GM21723 (cell line): Measurements from ENCODE around the gene RABGEF1.
"Not testable (repeated sequence)": the region's sequence is repeated elsewhere in the genome, so short reads cannot be mapped to it uniquely, and the experiment has no call there.

Source experiments
- ATAC-seq: cut with Tn5 transposase; IDR thresholded peaks from one replicate; pipeline ENCODE4 v1.9.1; 2021; ENCODE audit warnings: mild to moderate bottlenecking, moderate library complexity; ENCODE audit not compliant: unreplicated experiment

The RABGEF1 gene

DNA sequence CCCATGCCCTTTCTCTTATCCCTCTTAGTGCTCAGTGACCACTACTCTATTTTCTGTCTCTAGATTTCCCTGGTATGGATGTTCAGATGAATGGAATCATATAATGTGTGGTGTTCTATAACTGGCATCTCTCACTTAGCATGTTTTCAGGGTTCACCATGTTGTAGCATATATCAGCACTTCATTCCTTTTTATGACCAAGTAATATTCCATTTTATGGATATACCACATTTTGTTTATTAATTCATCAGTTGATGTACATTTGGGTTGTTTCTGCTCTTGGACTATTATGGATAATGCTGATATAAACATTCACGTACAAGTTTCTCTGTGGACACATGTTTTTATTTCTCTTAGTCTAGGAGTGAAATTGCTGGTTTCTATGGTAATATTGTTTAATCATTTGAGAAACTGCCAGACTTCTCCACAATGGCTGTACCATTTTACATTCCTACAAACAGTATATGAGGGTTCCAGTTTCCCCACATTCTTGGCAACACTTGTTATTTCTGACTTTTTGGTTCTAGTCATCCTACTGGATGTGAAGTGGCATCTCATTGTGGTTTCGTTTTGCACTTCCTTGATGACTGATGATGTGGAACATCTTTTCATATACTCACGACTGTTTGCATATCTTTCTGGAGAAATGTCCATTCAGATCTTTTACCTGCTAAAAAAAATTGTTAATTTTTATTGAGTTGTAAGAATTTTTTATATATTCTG is 23.3 kb downstream of the RABGEF1 start:
- ATAC-seq = not testable (repeated sequence)

- ATAC-seq = not testable (repeated sequence)
Measured at GRCh38 chr7:66764905-66765304, 24.4 kb downstream of the RABGEF1 start.

DNA sequence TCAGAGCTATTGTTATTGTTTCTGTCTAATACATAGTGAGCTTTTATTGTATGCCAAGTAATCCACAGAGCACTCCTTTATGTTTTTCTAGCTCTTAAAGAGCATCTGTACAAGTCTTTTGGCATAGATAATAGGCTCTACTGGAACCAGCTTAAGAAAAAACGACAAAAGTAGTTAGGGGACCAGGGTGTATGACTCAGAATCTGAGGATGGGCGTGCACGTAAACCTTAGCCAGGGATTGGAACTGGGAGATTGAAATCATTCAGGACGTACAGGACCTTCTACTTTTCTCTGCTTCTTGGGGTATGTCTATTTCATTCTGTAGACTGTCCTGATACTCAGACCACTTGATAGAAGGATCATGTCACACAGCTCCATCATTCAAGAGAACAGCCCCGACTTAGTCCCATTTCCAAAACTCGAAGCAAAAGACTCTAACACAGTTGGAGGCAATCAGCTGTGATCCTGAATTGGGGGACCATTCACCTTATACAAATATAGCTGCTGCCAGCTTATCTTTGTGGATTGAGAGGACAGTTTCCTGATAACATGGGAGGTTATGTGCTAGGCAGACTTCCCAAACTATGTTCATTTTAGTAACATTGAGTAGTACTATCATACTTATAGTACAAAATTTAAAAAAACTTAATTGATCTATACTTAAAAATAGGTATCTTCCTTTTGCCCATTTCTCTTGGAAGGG is 24.9 kb downstream of the RABGEF1 start:
- ATAC-seq = not testable (repeated sequence)

GRCh38 chr7:66766041-66766440 is 25.5 kb downstream of the RABGEF1 start:
- ATAC-seq = no peak

- ATAC-seq = not testable (repeated sequence)
Measured at GRCh38 chr7:66767486-66767885, 27.0 kb downstream of the RABGEF1 start.

GRCh38 chr7:66768865-66769832 is 28.6 kb downstream of the RABGEF1 start:
- peak; percentile 36 for ATAC-seq

DNA sequence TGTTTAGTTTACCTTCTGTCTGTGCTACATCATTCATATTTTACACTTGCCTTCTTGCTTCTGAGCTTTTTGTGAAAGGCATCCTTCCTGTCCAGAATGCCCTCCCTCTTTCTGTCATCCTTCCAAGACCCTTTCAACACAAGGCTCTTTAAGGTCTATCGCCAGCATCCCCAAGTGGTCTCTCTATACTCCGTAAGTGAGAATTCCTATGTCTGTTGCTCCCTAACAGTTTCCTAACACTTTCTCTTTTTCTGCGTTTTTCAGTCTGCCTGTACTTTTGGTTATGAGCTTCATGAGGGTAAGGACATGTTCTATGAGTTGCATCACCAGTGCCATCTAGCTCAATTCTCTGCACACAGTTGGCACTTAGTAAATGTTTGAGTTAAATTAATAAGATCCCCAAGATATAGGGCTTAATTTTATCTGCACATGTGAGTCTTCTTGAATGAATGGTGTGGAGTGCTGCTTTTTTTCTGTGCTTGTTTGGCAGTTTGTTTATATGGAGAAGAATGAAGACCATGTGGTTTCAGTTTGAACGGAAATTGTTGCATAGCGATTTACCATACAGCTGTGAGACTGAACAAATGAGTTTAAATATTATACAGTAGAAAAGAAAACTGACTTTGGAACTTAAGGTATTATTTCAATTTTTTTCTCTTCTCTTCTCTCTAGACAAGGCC is 29.4 kb downstream of the RABGEF1 start:
- no peak for ATAC-seq

DNA sequence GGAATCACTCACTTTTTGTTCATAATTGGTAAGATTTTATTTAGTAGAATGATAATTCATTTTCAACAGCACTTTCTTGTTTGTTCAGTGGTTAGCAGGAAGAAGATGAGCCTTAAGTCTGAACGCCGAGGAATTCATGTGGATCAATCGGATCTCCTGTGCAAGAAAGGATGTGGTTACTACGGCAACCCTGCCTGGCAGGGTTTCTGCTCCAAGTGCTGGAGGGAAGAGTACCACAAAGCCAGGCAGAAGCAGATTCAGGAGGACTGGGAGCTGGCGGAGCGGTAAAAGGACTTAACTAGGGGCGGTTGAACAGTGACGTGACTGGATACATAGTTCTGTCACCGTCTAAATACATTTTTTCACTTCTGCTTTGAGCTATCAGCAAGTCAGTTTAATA is 31.3 kb downstream of the RABGEF1 start:
- no peak for ATAC-seq

GRCh38 chr7:66773744-66774143 is 33.2 kb downstream of the RABGEF1 start:
- not testable (repeated sequence) for ATAC-seq

GRCh38 chr7:66776383-66776782 is 35.9 kb downstream of the RABGEF1 start:
- not testable (repeated sequence) for ATAC-seq

GRCh38 chr7:66776800-66777442 is 36.4 kb downstream of the RABGEF1 start:
- no peak for ATAC-seq

- no peak for ATAC-seq
Measured at GRCh38 chr7:66778201-66778600, 37.7 kb downstream of the RABGEF1 start.

DNA sequence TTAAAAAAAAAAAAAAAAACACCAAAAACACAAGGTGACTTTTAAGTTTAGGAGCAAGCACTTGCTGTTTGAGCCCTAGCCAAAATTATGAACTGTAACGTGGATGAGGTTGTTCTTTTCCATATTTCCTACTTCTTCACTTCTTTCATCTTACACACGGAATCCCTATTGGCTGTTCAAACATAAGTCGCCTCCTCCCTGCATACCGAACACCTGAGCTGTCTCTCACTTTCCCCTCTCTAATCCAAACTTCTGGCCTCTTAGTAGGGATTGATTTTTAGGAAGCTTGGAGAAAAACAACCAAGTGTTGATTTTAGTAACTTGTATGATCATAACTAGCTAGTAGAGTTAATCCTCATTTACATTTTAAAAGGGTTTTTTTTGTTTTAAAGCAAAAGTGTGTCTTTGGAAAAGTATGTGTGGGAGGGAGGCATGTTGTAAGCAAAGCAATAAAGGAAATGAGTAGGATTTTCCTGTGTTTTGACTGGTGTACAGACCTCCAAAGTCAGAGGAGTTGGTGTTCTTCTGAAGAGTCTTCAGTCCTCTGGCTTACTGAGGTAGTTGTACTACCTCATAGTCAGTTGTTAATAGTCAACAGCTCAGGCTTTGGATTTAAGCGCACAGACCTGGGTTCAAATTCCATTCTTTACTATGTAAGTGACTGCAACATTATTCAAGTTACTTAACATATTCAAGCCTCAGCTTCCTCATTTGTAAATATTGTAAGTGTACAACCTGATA is 39.3 kb downstream of the RABGEF1 start:
- no peak for ATAC-seq

DNA sequence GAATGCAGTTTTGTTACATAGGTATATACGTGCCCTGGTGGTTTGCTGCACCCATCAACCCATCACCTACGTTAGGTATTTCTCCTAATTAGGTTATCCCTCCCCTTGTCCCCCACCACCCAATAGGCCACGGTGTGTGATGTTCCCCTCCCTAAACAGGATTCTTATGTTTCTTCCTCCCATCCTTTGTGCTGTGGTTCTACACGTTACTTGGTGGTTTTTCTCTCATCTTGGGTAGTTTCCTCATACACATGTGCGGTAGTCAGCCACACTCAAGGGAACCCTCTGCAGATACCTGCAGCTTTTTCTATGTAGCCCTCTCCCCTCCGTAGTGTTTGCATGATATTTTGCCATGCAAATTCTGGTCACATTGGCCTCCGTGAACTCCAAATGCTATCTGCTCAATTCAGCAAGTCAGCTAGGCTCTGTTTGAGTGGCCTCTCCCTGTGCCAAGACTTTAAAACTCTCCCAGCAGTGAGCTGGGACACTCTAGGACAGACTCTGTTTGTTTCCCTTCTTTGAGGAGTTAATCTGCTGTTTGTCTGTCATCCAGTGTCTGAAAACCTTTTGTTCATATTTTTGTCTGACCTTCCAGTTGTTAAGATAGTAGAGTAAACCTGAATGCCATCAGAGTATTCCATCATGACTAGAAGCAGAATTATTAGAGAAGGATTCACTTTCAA is 41.0 kb downstream of the RABGEF1 start:
- no peak for ATAC-seq

DNA sequence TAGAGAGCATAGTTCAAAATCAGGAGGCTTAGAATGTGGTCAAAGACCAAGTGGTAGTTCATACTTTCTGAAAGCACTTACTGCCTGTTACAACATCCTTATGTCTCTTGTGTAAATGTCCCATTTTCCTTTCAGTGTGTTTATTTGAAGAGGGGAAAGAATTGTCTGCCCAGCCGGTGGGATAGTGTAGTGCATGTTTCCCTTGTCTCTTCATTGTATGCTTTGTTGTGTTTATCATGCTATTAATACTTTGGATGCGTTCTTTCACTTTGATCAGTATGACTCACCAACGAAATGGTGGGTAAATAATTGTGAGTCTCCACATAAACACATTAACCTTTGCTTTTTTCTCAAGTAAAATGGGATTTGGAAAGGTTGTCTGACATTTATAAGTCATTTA is 42.3 kb downstream of the RABGEF1 start:
- not testable (repeated sequence) for ATAC-seq

DNA sequence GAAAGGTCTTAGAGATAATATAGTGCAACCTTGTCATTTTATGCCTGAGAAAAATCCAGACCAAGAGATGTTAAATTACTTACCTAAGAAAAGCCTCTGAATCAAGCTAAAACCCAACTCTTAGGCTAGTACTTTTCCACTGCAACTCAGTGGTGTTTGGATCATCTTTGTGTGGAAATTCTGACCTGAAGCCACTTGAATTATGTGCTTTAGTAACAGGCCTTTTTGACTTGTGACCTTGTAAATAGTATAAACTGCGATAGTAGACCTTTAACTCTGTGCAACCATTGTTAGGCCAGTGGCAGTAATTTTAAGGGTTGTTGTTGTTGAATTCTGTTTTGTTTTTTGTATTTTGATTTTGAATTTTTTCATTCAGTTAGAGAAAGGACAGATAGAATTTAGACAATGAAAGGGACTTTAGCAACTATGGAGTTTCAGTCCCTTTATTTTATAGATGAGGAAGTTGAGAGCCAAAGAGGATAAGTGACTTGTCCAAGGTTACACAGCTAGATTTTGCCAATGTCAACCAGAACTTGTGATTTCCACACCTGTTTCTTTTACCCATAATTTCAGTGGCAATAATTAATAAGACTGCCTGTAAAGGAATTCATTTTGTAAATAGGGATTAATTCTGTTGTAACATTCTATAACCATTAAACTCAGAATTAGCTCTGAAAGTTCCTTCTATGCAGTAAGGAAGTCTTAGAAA is 43.5 kb downstream of the RABGEF1 start:
- not testable (repeated sequence) for ATAC-seq

DNA sequence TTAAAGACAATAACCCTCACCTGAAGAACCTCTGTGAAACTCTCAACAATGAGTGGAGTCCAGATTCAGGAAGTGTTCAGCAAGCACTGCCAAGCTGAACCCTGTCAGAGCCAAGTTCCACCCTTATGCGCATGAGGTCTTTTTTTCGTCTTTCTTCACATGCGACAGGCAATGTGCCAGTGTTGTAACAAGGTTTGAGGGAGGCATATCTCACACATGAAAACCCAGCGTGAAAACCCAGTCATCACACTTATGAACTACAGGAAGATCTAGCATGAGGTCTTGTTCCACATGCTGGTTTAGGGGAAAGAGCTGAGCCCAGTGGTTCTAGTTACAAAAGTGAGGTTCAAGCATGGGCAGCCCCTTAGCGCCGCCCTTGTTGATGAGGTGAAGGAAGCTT is 49.7 kb downstream of the RABGEF1 start:
- no peak for ATAC-seq

DNA sequence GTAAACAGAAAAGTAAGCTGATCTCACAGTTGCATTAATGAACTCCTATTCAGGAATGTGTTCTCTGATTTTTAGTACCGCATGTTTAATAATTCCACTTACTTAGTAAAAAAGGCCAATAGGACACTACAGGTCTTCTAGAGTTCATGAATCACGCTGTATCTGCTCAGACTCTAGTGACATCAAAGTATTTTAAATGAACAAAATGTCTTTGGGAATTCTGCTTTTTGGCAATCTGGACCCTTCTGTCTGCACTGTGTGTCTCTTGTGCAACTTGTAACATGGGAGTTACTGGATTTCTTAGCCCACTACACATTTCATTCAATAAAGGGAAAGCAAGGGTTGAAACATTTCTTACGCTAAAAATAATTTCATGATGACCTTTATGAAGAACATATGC is 50.2 kb downstream of the RABGEF1 start:
- ATAC-seq = no peak
